GM12878 (cell line): ENCODE data around the gene ABHD15. TPM values are rescaled to one million over a fixed set of nuclear protein-coding genes. Genes with fewer than 3 reads are reported as not detected.

Source experiments
- ATAC-seq: fragments of 200-7000 bp; cut with Tn5 transposase; 3 replicates; pipeline ENCODE4 v1.9.1; 2020; ENCODE audit warnings: mild to moderate bottlenecking, moderate library complexity
- BruUV-seq: library from RNA; stranded (reverse); fragments of 400-500 nt; replicated peaks from 2 replicates; lab custom pipeline; 2021; lab: Mats Ljungman, UMichigan
- CTCF ChIA-PET: fragments of 300-600 bp; sonication (Branson Sonifier 250); formaldehyde crosslinking; extraction: SDS; loops from one replicate; lab custom pipeline; 2021; ENCODE audit warnings: inconsistent platforms; lab: Yijun Ruan, JAX
- POLR2A ChIA-PET: fragments of 350-600 bp; formaldehyde crosslinking; extraction: SDS; loops from one replicate; lab custom pipeline; 2021; ENCODE audit warnings: inconsistent platforms; lab: Charles Lee
- RAD21 ChIA-PET: fragments of 300-600 bp; sonication (Branson Sonifier 250); formaldehyde crosslinking; loops from one replicate; lab custom pipeline; 2023; ENCODE audit warnings: antibody characterized with exemption; ENCODE audit not compliant: unreplicated experiment; lab: Charles Lee
- SMC1A ChIA-PET: fragments of 300-600 bp; sonication (Branson Sonifier 250); formaldehyde crosslinking; loops from one replicate; lab custom pipeline; 2023; ENCODE audit not compliant: unreplicated experiment, uncharacterized antibody; lab: Charles Lee
- DNase-seq: peaks from one replicate; pipeline ENCODE4 v3.0.0-alpha.2; 2011; ENCODE audit warnings: low read depth, low spot score
- FAIRE-seq: peaks from 3 replicates; lab custom pipeline; 2011; peaks lifted over from hg19 to GRCh38; lab: Jason Lieb, UNC
- H2AFZ ChIP-seq: 2 replicates; pipeline ENCODE4 v1.6.0; 2011; ENCODE audit warnings: low read depth, low read length, control low read depth; ENCODE audit not compliant: control insufficient read depth
- H3K27ac ChIP-seq: 2 replicates; pipeline ENCODE4 v1.5.1; 2011; ENCODE audit warnings: control low read depth; ENCODE audit not compliant: control insufficient read depth, insufficient read depth
- H3K27me3 ChIP-seq, 2 experiments: replicated peaks in 1 of 2; 2 replicates each; pipeline versions ENCODE4 v1.6.0 to v1.6.1; 2011; ENCODE audit warnings: low read length in 1 of 2; ENCODE audit not compliant: control insufficient read depth in 2 of 2, insufficient read depth in 2 of 2
- H3K36me3 ChIP-seq, 2 experiments: 2 replicates each; pipeline ENCODE4 v1.5.1; 2011; ENCODE audit warnings: low read length in 1 of 2; ENCODE audit not compliant: control insufficient read depth in 2 of 2, insufficient read depth in 2 of 2
- H3K4me1 ChIP-seq: 2 replicates; pipeline ENCODE4 v1.6.1; 2011; ENCODE audit warnings: mild to moderate bottlenecking, low read length, moderate library complexity, mixed read lengths; ENCODE audit not compliant: control insufficient read depth, insufficient read depth
- H3K4me2 ChIP-seq: 2 replicates; pipeline ENCODE4 v1.6.0; 2011; ENCODE audit warnings: control low read depth; ENCODE audit not compliant: control insufficient read depth, insufficient read depth
- H3K4me3 ChIP-seq: fragments of 200-600 bp; sonication (generic); 2 replicates; pipeline ENCODE4 v1.5.1; 2016
- H3K79me2 ChIP-seq: 2 replicates; pipeline ENCODE4 v1.6.0; 2011; ENCODE audit warnings: low read length; ENCODE audit not compliant: control insufficient read depth, insufficient read depth
- H3K9ac ChIP-seq: 2 replicates; pipeline ENCODE4 v1.8.0; 2011; ENCODE audit warnings: low read length, control low read depth, mixed read lengths; ENCODE audit not compliant: control insufficient read depth, insufficient read depth
- H3K9me3 ChIP-seq: replicated peaks from 3 replicates; pipeline ENCODE4 v1.5.1; 2011; ENCODE audit warnings: mild to moderate bottlenecking, low read length; ENCODE audit not compliant: control insufficient read depth, insufficient read depth
- H4K20me1 ChIP-seq: 2 replicates; pipeline ENCODE4 v1.6.0; 2011; ENCODE audit not compliant: control insufficient read depth, insufficient read depth
- BCL3 ChIP-seq: IDR thresholded peaks from 2 replicates; pipeline ENCODE4 v1.6.1; 2011; ENCODE audit warnings: borderline replicate concordance, low read depth, mild to moderate bottlenecking, moderate library complexity, low read length; ENCODE audit not compliant: insufficient read depth, poor library complexity, severe bottlenecking
- HDAC6 ChIP-seq: fragments of 200-600 bp; sonication (generic); IDR thresholded peaks from one replicate; pipeline ENCODE4 v1.8.0; 2017; ENCODE audit warnings: antibody characterized with exemption; ENCODE audit not compliant: unreplicated experiment
- NFXL1 ChIP-seq: fragments of 450-650 bp; IDR thresholded peaks from 2 replicates; pipeline ENCODE4 v1.6.1; 2017; ENCODE audit warnings: antibody characterized with exemption, mild to moderate bottlenecking, borderline replicate concordance
- NR2C1 ChIP-seq: fragments of 450-650 bp; IDR thresholded peaks from 2 replicates; pipeline ENCODE4 v1.6.1; 2017; ENCODE audit warnings: antibody characterized with exemption, mild to moderate bottlenecking, moderate library complexity
- PAX8 ChIP-seq: fragments of 450-650 bp; IDR thresholded peaks from 2 replicates; pipeline ENCODE4 v1.6.1; 2017; ENCODE audit warnings: mild to moderate bottlenecking, moderate library complexity
- RELA ChIP-seq: fragments of 450-650 bp; IDR thresholded peaks from 2 replicates; pipeline ENCODE4 v1.8.0; 2014; ENCODE audit warnings: borderline replicate concordance; ENCODE audit not compliant: partially characterized antibody
- SIN3A ChIP-seq: IDR thresholded peaks from 2 replicates; pipeline ENCODE4 v1.6.1; 2012; ENCODE audit warnings: low read depth, low read length, improper control_type of control experiment
- SIX5 ChIP-seq: IDR thresholded peaks from 2 replicates; pipeline ENCODE4 v1.6.1; 2011; ENCODE audit warnings: mild to moderate bottlenecking, low read depth, low read length, moderate library complexity; ENCODE audit not compliant: severe bottlenecking
- SPI1 ChIP-seq: IDR thresholded peaks from 2 replicates; pipeline ENCODE4 v1.6.1; 2011; ENCODE audit warnings: low read depth, mild to moderate bottlenecking, low read length, moderate library complexity, borderline replicate concordance; ENCODE audit not compliant: insufficient read depth
- SREBF1 ChIP-seq: IDR thresholded peaks from 2 replicates; pipeline ENCODE4 v1.6.1; 2012; ENCODE audit warnings: mild to moderate bottlenecking, low read length
- TBL1XR1 ChIP-seq: IDR thresholded peaks from 2 replicates; pipeline ENCODE4 v1.6.1; 2012; ENCODE audit warnings: low read depth, low read length, improper control_type of control experiment
- TCF12 ChIP-seq: IDR thresholded peaks from 2 replicates; pipeline ENCODE4 v1.6.1; 2011; ENCODE audit warnings: low read depth, mild to moderate bottlenecking, low read length
- ZNF622 ChIP-seq: fragments of 450-650 bp; IDR thresholded peaks from 2 replicates; pipeline ENCODE4 v1.6.1; 2017; ENCODE audit warnings: mild to moderate bottlenecking, inconsistent platforms
- WGBS: methylation state at CpG from one replicate; pipeline ENCODE4 v1.1.6; 2016; ENCODE audit warnings: low lambda C conversion rate; ENCODE audit not compliant: insufficient replicate concordance, insufficient coverage; ENCODE audit errors: missing lambda C conversion rate; 5-methylcytosine and 5-hydroxymethylcytosine counted together
- in situ Hi-C: fragments of 300-500 bp; cut with MboI; formaldehyde crosslinking; loops from 9 replicates; pipeline ENCODE4 v1.14.3; 2018; ENCODE audit warnings: mixed read lengths
- intact Hi-C: fragments of 100-400 bp; cut with micrococcal nuclease; formaldehyde crosslinking; loops from one replicate; pipeline ENCODE4 v1.14.2; 2022; ENCODE audit not compliant: unreplicated experiment
- polyA plus RNA-seq, 11 experiments: library from polyadenylated mRNA; depleted of rRNA in 4 of 11; unstranded in 6 of 11; stranded (reverse) in 5 of 11; fragments of >200 nt; fragmentation: Nextera tagmentation in 4 of 11; fragmentation: Illumina TruSeq in 1 of 11; extraction: Ambion mirVana in 4 of 11; extraction: Trizol in 1 of 11; gene quantifications; 1 replicate in 1 of 11; 2 replicates in 10 of 11; pipeline versions ENCODE4 v1.2.1 to v1.2.3, GENCODE V29; 2011 to 2016; ENCODE audit warnings: inconsistent platforms in 2 of 11, missing spikeins in 2 of 11, low read depth in 1 of 11
- total RNA-seq, 4 experiments: library from RNA; depleted of rRNA in 3 of 4; stranded (reverse); fragments of >200 nt in 3 of 4; fragmentation: Illumina TruSeq in 1 of 4; extraction: Trizol in 1 of 4; gene quantifications; 2 replicates each; pipeline versions ENCODE4 v1.2.1 to v1.2.3, GENCODE V29; 2013 to 2021
- TF ChIP-seq, protein P1 (sequence below): IDR thresholded peaks from 2 replicates; pipeline ENCODE4 v1.6.1; 2011; ENCODE audit warnings: low read depth, mild to moderate bottlenecking, low read length, moderate library complexity, borderline replicate concordance; ENCODE audit errors: extremely low read depth
- TF ChIP-seq, protein P2 (sequence below): fragments of 450-650 bp; IDR thresholded peaks from 2 replicates; pipeline ENCODE4 v1.6.1; 2016; ENCODE audit warnings: mild to moderate bottlenecking
- TF ChIP-seq, protein P3 (sequence below): fragments of 450-650 bp; IDR thresholded peaks from 2 replicates; pipeline ENCODE4 v1.6.1; 2014; ENCODE audit warnings: mild to moderate bottlenecking

ABHD15 gene
- total and polyA plus RNA-seq, 10 of the 15 experiments (the other 5 are each of a cell fraction or from before 2014, with no cell fraction given) = 2.1 to 9.2 (median 4.9) TPM

- TF ChIP-seq ZNF622 (no peak), TBL1XR1 (no peak), SPI1 (no peak), PAX8 (no peak), SIN3A (no peak)
These were observed 12.0 kb upstream of the ABHD15 start (continued) for GRCh38 chr17:29578626-29579485.

GRCh38 chr17:29577385-29578211, 10.8 kb upstream of the ABHD15 start:
- Histone ChIP-seq H3K4me2 (no peak overlapping the region), H3K4me1 (0 out of 2 replicates have a peak, but pooled peaks cover 8% of the 10 kb centered on the region), H3K79me2 (no peaks in the 10 kb centered on the region), H3K27ac (no peak overlapping the region), H3K27me3 (no peaks in the 10 kb centered on the region), H2AFZ (no peak overlapping the region), H4K20me1 (no peaks in the 10 kb centered on the region), H3K4me3 (no peak overlapping the region), H3K9ac (no peak overlapping the region), H3K36me3 (peaks cover 8 to 23% of the 10 kb centered on the region in 2 experiments; a peak in 3 of 4 replicates), H3K9me3 (no peaks in the 10 kb centered on the region)
- CTCF ChIA-PET = interaction anchor here (1.2 to 4.6 kb wide), 6 partner anchors 10 to 40 kb away, joined by 3 to 34 read pairs (median 14); partner anchors contain the start of gene ANKRD13B
- ATAC-seq (no peak), FAIRE-seq (no peak), DNase-seq (no peak)
- BruUV-seq = no TSS peak
- intact Hi-C loops = no loop called here
- in situ Hi-C loops = no loop called here
- RAD21 ChIA-PET = interaction anchor here (0.6 to 4.1 kb wide), 4 partner anchors 14 to 39 kb away, joined by 3 to 25 read pairs (median 7); no protein-coding TSS in a partner anchor
- SMC1A ChIA-PET = interaction anchor here (1.2 to 1.5 kb wide), 2 partner anchors 37 to 40 kb away, joined by 3 read pairs; no protein-coding TSS in a partner anchor
- POLR2A ChIA-PET = no interaction called here
- WGBS = 81% methylated on average over 22 of the region's 22 CpGs
- TF ChIP-seq RELA (no peak), TCF12 (no peak), NFXL1 (no peak), SIX5 (no peak), SREBF1 (no peak), NR2C1 (no peak), BCL3 (no peak), HDAC6 (no peak)
- TF ChIP-seq, protein P1, sequence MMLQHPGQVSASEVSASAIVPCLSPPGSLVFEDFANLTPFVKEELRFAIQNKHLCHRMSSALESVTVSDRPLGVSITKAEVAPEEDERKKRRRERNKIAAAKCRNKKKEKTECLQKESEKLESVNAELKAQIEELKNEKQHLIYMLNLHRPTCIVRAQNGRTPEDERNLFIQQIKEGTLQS = no peak
- TF ChIP-seq, protein P2, sequence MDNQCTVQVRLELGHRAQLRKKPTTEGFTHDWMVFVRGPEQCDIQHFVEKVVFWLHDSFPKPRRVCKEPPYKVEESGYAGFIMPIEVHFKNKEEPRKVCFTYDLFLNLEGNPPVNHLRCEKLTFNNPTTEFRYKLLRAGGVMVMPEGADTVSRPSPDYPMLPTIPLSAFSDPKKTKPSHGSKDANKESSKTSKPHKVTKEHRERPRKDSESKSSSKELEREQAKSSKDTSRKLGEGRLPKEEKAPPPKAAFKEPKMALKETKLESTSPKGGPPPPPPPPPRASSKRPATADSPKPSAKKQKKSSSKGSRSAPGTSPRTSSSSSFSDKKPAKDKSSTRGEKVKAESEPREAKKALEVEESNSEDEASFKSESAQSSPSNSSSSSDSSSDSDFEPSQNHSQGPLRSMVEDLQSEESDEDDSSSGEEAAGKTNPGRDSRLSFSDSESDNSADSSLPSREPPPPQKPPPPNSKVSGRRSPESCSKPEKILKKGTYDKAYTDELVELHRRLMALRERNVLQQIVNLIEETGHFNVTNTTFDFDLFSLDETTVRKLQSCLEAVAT = no peak
- TF ChIP-seq, protein P3, sequence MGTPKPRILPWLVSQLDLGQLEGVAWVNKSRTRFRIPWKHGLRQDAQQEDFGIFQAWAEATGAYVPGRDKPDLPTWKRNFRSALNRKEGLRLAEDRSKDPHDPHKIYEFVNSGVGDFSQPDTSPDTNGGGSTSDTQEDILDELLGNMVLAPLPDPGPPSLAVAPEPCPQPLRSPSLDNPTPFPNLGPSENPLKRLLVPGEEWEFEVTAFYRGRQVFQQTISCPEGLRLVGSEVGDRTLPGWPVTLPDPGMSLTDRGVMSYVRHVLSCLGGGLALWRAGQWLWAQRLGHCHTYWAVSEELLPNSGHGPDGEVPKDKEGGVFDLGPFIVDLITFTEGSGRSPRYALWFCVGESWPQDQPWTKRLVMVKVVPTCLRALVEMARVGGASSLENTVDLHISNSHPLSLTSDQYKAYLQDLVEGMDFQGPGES = no peak
